ENCODE data around the gene MALAT1. TPM values are rescaled to one million over a fixed set of nuclear protein-coding genes. Genes with fewer than 3 reads are reported as not detected.
A peak's percentile ranks its signal among the peaks of the same experiment; 100 is the strongest.
"Not testable (repeated sequence)": the region's sequence is repeated elsewhere in the genome, so short reads cannot be mapped to it uniquely, and the experiment has no call there.

Gene MALAT1
- polyA plus RNA-seq (2011; rRNA removed) (1,149 and 1,465 TPM in 2 replicates), polyA minus RNA-seq (2011; rRNA and poly(A)+ RNA removed) (15,934 and 21,970 TPM in 2 replicates)

GRCh38 chr11:65498977-65499712, at the start of gene MALAT1:
Gene MALAT1 (plus strand): TSS chr11:65499045.
- peak within 1 kb of the TSS; percentile 98 for H3K27ac ChIP-seq (ENCODE audit: low read depth, low read length)
- H3K9me3 ChIP-seq (ENCODE audit: control insufficient read depth, insufficient read depth, low read length): no peaks in the 10 kb centered on the region; the same call in 1 of the 2 replicates
- POLR2A ChIA-PET: interaction anchor here (0.6 to 21.9 kb wide), 23 partner anchors 8 to 630 kb away, joined by 3 to 999 read pairs (median 8); partner anchors contain the start of genes DPF2, FRMD8, NEAT1 and PCNX3
- peak; percentile 95 for DNase-seq (ENCODE audit: low read depth, low spot score)
- no peaks in the 10 kb centered on the region for H3K27me3 ChIP-seq (ENCODE audit: control insufficient read depth, insufficient read depth, low read length)
- CTCF ChIA-PET: interaction anchor here (0.7 to 4.5 kb wide), 8 partner anchors 10 to 224 kb away, joined by 3 to 18 read pairs (median 5); no protein-coding TSS in a partner anchor
- TF ChIP-seq CTCF (IDR thresholded peaks at IDR 0.05; ENCODE audit: low read depth, low read length): no peak
- H3K4me3 ChIP-seq (ENCODE audit: low read depth, low read length): peak within 1 kb of the TSS; percentile 97

GRCh38 chr11:65451301-65451700, 47.5 kb upstream of the MALAT1 start:
- H3K27ac ChIP-seq (ENCODE audit: low read depth, low read length); CTCF ChIA-PET; H3K4me3 ChIP-seq (ENCODE audit: low read depth, low read length); DNase-seq (ENCODE audit: low read depth, low spot score); H3K27me3 ChIP-seq (ENCODE audit: control insufficient read depth, insufficient read depth, low read length); H3K9me3 ChIP-seq (ENCODE audit: control insufficient read depth, insufficient read depth, low read length): not testable (repeated sequence)
- POLR2A ChIA-PET: interaction anchor here (0.6 kb wide), 1 partner anchor 57 kb away, joined by 3 read pairs; no protein-coding TSS in a partner anchor

GRCh38 chr11:65452259-65452658, 46.6 kb upstream of the MALAT1 start:
- CTCF ChIA-PET; H3K27ac ChIP-seq (ENCODE audit: low read depth, low read length); DNase-seq (ENCODE audit: low read depth, low spot score); H3K9me3 ChIP-seq (ENCODE audit: control insufficient read depth, insufficient read depth, low read length); H3K4me3 ChIP-seq (ENCODE audit: low read depth, low read length); H3K27me3 ChIP-seq (ENCODE audit: control insufficient read depth, insufficient read depth, low read length): not testable (repeated sequence)
- POLR2A ChIA-PET: interaction anchor here (1.2 to 2.7 kb wide), 4 partner anchors 27 to 58 kb away, joined by 6 to 12 read pairs (median 10); partner anchors contain the start of gene MALAT1

- Histone ChIP-seq H3K27ac (ENCODE audit: low read depth, low read length) (peak overlapping the region; percentile 57), H3K27me3 (ENCODE audit: control insufficient read depth, insufficient read depth, low read length) (no peaks in the 10 kb centered on the region), H3K4me3 (ENCODE audit: low read depth, low read length) (no peak overlapping the region), H3K9me3 (ENCODE audit: control insufficient read depth, insufficient read depth, low read length) (peaks cover 4% of the 10 kb centered on the region; the same call in 1 of the 2 replicates)
- ChIA-PET POLR2A (interaction anchor here (0.5 to 2.7 kb wide), 11 partner anchors 13 to 57 kb away, joined by 3 to 12 read pairs (median 6); partner anchors contain the start of gene MALAT1), CTCF (no interaction called here)
- TF ChIP-seq CTCF (IDR thresholded peaks at IDR 0.05; ENCODE audit: low read depth, low read length): no peak
- DNase-seq (ENCODE audit: low read depth, low spot score): no peak
These were observed 45.9 kb upstream of the MALAT1 start for GRCh38 chr11:65452806-65453490.

- peaks cover 4% of the 10 kb centered on the region; the same call in 1 of the 2 replicates for H3K9me3 ChIP-seq (ENCODE audit: control insufficient read depth, insufficient read depth, low read length)
- peak overlapping the region; percentile 82 for H3K27ac ChIP-seq (ENCODE audit: low read depth, low read length)
- no peak for TF ChIP-seq CTCF (IDR thresholded peaks at IDR 0.05; ENCODE audit: low read depth, low read length)
- DNase-seq (ENCODE audit: low read depth, low spot score): no peak
- peak overlapping the region; percentile 67 for H3K4me3 ChIP-seq (ENCODE audit: low read depth, low read length)
- no peaks in the 10 kb centered on the region for H3K27me3 ChIP-seq (ENCODE audit: control insufficient read depth, insufficient read depth, low read length)
- POLR2A ChIA-PET: interaction anchor here (0.5 to 2.7 kb wide), 5 partner anchors 33 to 56 kb away, joined by 3 to 18 read pairs (median 8); partner anchors contain the start of gene MALAT1
- CTCF ChIA-PET: no interaction called here
These were observed 44.5 kb upstream of the MALAT1 start for GRCh38 chr11:65454311-65454695.
